ENCODE results near the gene GBP1. TPM values are rescaled to one million over a fixed set of nuclear protein-coding genes. Genes with fewer than 3 reads are reported as not detected.
"Not testable (repeated sequence)": the region's sequence is repeated elsewhere in the genome, so short reads cannot be mapped to it uniquely, and the experiment has no call there.

The GBP1 gene
- total and polyA plus RNA-seq, 7 experiments from 2014 or later, result 17.1 to 319 (median 51.9) TPM

DNA sequence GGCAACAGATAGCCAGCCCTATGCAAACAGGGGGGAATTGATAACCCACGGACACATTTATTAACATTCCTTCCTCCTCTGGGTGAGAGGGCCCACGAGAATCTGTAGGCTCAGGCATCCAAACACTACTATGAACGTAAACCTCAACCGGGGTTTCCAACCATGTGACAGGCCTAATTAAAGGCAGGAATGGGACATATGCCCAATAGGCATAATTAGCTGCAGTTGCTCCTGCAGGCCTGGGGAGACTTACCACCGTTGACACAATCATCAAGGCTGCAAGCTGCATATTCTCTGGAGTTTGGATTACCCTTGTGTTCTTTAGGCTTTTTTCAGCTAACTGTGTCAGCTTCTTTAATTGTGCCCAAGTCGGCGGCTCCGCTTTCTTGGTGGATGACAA lies 22.2 kb upstream of the GBP1 start:
- Mint-ChIP-seq H3K27ac (no peak overlapping the region), H3K27me3 (peaks cover 0 to 3% (median 0%) of the 10 kb centered on the region in 5 donors), H3K9me3 (peaks cover 0 to 5% (median 0%) of the 10 kb centered on the region in 11 donors), H3K4me3 (no peak overlapping the region), H3K4me1 (peaks cover 0 to 16% (median 0%) of the 10 kb centered on the region in 7 donors), H3K36me3 (peaks cover 0 to 4% (median 0%) of the 10 kb centered on the region in 5 donors)
- no peaks in the 10 kb centered on the region for H3K4me1 ChIP-seq (ENCODE audit: control insufficient read depth in 2 of 2, insufficient read depth in 2 of 2, low read length in 2 of 2)
- intact Hi-C loops (cut with micrococcal nuclease), result loop anchor here in 1 of 2 donors (10.0 kb wide), 1 partner anchor 178 kb away; no protein-coding TSS in a partner anchor
- DNase-seq (no peak), ATAC-seq (no peak)
- no peaks in the 10 kb centered on the region for H3K36me3 ChIP-seq (ENCODE audit: control insufficient read depth in 2 of 3, insufficient read depth in 3 of 3, low read length in 3 of 3)
- no peaks in the 10 kb centered on the region for H3K27me3 ChIP-seq (ENCODE audit: control insufficient read depth in 2 of 2, insufficient read depth in 2 of 2, low read length in 2 of 2)
- POLR2A ChIA-PET, result no interaction called here
- no peaks in the 10 kb centered on the region for H3K9me3 ChIP-seq (ENCODE audit: control insufficient read depth in 2 of 3, low read length in 3 of 3)
- no peak overlapping the region for H3K27ac ChIP-seq (ENCODE audit: low read depth, low read length)
- CTCF ChIA-PET, result interaction anchor here (0.6 to 1.2 kb wide), 4 partner anchors 39 to 273 kb away, joined by 3 to 5 read pairs (median 3); no protein-coding TSS in a partner anchor
- no peak overlapping the region for H3K4me3 ChIP-seq (ENCODE audit: low read length)

DNA sequence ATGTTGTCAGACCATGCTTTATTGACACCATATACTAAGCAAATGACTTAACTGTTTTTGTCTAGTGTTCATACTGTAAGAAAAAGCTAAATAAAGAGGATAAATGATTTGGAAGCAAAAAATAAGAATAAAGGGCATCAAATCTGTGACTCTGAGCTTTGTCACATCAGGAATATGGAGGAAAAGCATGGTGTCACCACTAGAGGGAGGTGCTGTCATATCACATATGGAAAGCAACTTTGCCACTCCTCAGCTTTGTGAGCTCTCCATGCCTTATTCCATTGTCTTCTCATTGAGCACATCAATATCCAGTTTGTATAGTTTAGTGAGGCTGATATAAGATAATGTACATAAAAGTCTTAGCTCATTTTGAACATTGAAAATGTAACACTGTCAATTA lies 20.8 kb upstream of the GBP1 start:
- DNase-seq, result peak in 6 of 9 donors; percentile 30 to 69 (median 42)
- intact Hi-C loops (cut with micrococcal nuclease), result loop anchor here (1.0 to 10.0 kb wide), 5 partner anchors 87 to 370 kb away; no protein-coding TSS in a partner anchor
- Mint-ChIP-seq H3K27me3 (peaks cover 0 to 2% (median 0%) of the 10 kb centered on the region in 5 donors), H3K4me3 (no peak overlapping the region), H3K9me3 (peaks cover 0 to 9% (median under 1%) of the 10 kb centered on the region in 11 donors), H3K4me1 (peaks cover 0 to 12% (median 0%) of the 10 kb centered on the region in 7 donors), H3K36me3 (peaks cover 0 to 4% (median 0%) of the 10 kb centered on the region in 5 donors), H3K27ac (no peak overlapping the region)
- ChIA-PET POLR2A (interaction anchor here (0.6 to 1.5 kb wide), 4 partner anchors 32 to 186 kb away, joined by 3 to 4 read pairs (median 3); partner anchors contain the start of gene GBP5), CTCF (interaction anchor here (0.6 to 2.2 kb wide), 20 partner anchors 15 to 370 kb away, joined by 3 to 19 read pairs (median 4); partner anchors contain the start of gene GBP1)
- H3K27ac ChIP-seq (ENCODE audit: low read depth, low read length), result no peak overlapping the region
- H3K36me3 ChIP-seq (ENCODE audit: control insufficient read depth in 2 of 3, insufficient read depth in 3 of 3, low read length in 3 of 3), result no peaks in the 10 kb centered on the region
- ATAC-seq, result peak; percentile 84
- H3K9me3 ChIP-seq (ENCODE audit: control insufficient read depth in 2 of 3, low read length in 3 of 3), result no peaks in the 10 kb centered on the region
- H3K27me3 ChIP-seq (ENCODE audit: control insufficient read depth in 2 of 2, insufficient read depth in 2 of 2, low read length in 2 of 2), result no peaks in the 10 kb centered on the region
- H3K4me1 ChIP-seq (ENCODE audit: control insufficient read depth in 2 of 2, insufficient read depth in 2 of 2, low read length in 2 of 2), result no peaks in the 10 kb centered on the region
- no peak overlapping the region for H3K4me3 ChIP-seq (ENCODE audit: low read length)

DNA sequence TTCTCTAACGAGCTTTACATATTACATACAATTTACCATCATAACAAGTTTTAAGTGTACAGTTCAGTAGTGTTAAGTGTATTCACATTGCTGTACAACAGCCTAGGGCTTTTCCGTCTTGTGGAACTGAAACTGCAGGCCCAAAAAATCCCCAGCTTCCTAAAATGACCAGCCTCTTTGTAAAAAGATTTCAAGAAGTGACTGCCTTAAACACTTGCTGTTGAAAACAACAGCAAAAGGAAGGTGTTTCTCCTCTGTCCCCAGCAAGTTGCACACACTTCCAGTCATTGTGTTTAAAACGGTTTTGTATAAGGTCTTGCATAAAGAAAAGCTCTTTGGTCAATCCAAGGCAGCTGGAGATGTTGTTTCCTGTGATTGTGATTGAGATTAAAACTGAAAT lies 16.0 kb upstream of the GBP1 start:
- POLR2A ChIA-PET, result interaction anchor here (0.6 to 1.2 kb wide), 2 partner anchors 11 to 193 kb away, joined by 3 read pairs; no protein-coding TSS in a partner anchor
- Mint-ChIP-seq H3K27me3 (peaks cover 0 to 5% (median 0%) of the 10 kb centered on the region in 5 donors), H3K27ac (no peak overlapping the region), H3K4me1 (peaks cover 0 to 6% (median 0%) of the 10 kb centered on the region in 7 donors), H3K4me3 (no peak overlapping the region), H3K9me3 (peaks cover 0 to 34% (median 15%) of the 10 kb centered on the region in 11 donors), H3K36me3 (peaks cover 0 to 21% (median 8%) of the 10 kb centered on the region in 5 donors)
- H3K4me1 ChIP-seq (ENCODE audit: control insufficient read depth in 2 of 2, insufficient read depth in 2 of 2, low read length in 2 of 2), result no peaks in the 10 kb centered on the region
- H3K4me3 ChIP-seq (ENCODE audit: low read length), result no peak overlapping the region
- CTCF ChIA-PET, result no interaction called here
- no peaks in the 10 kb centered on the region for H3K36me3 ChIP-seq (ENCODE audit: control insufficient read depth in 2 of 3, insufficient read depth in 3 of 3, low read length in 3 of 3)
- H3K27ac ChIP-seq (ENCODE audit: low read depth, low read length), result no peak overlapping the region
- intact Hi-C loops (cut with micrococcal nuclease), result loop anchor here in 1 of 2 donors (10.0 kb wide), 1 partner anchor 184 kb away; no protein-coding TSS in a partner anchor
- DNase-seq (no peak), ATAC-seq (peak; percentile 41)
- no peaks in the 10 kb centered on the region for H3K27me3 ChIP-seq (ENCODE audit: control insufficient read depth in 2 of 2, insufficient read depth in 2 of 2, low read length in 2 of 2)
- no peaks in the 10 kb centered on the region for H3K9me3 ChIP-seq (ENCODE audit: control insufficient read depth in 2 of 3, low read length in 3 of 3)

DNA sequence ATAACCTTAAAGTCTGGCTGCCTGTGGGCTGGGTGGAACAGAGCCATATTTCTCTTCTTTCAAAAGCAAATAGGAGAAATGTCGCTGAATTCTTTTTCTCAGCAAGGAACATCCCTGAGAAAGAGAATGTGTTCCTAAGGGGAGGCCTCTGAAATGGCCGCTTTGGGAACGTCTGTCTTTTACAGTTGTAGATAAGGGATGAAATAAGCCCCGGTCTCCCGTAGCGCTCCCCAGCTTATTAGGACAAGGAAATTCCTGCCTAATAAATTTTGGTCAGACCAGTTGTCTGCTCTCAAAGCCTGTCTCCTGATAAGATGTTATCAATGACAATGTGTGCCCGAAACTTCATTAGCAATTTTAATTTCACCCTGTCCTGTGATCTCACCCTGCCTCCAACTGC lies 15.1 kb upstream of the GBP1 start:
- not testable (repeated sequence) for H3K36me3 ChIP-seq (ENCODE audit: control insufficient read depth in 2 of 3, insufficient read depth in 3 of 3, low read length in 3 of 3); H3K27ac Mint-ChIP-seq; H3K27me3 Mint-ChIP-seq; H3K4me3 ChIP-seq (ENCODE audit: low read length); H3K9me3 ChIP-seq (ENCODE audit: control insufficient read depth in 2 of 3, low read length in 3 of 3); ATAC-seq; H3K27ac ChIP-seq (ENCODE audit: low read depth, low read length); H3K4me1 ChIP-seq (ENCODE audit: control insufficient read depth in 2 of 2, insufficient read depth in 2 of 2, low read length in 2 of 2); H3K4me1 Mint-ChIP-seq; H3K4me3 Mint-ChIP-seq; H3K27me3 ChIP-seq (ENCODE audit: control insufficient read depth in 2 of 2, insufficient read depth in 2 of 2, low read length in 2 of 2); DNase-seq
- peaks cover 0 to 23% (median 9%) of the 10 kb centered on the region in 5 donors for H3K36me3 Mint-ChIP-seq
- peaks cover 0 to 36% (median 15%) of the 10 kb centered on the region in 11 donors for H3K9me3 Mint-ChIP-seq
- intact Hi-C loops (cut with micrococcal nuclease), result loop anchor here in 1 of 2 donors (10.0 kb wide), 1 partner anchor 185 kb away; no protein-coding TSS in a partner anchor
- CTCF ChIA-PET, result interaction anchor here (1.0 kb wide), 1 partner anchor 96 kb away, joined by 6 read pairs; no protein-coding TSS in a partner anchor
- POLR2A ChIA-PET, result interaction anchor here (1.2 kb wide), 1 partner anchor 10 kb away, joined by 3 read pairs; no protein-coding TSS in a partner anchor

DNA sequence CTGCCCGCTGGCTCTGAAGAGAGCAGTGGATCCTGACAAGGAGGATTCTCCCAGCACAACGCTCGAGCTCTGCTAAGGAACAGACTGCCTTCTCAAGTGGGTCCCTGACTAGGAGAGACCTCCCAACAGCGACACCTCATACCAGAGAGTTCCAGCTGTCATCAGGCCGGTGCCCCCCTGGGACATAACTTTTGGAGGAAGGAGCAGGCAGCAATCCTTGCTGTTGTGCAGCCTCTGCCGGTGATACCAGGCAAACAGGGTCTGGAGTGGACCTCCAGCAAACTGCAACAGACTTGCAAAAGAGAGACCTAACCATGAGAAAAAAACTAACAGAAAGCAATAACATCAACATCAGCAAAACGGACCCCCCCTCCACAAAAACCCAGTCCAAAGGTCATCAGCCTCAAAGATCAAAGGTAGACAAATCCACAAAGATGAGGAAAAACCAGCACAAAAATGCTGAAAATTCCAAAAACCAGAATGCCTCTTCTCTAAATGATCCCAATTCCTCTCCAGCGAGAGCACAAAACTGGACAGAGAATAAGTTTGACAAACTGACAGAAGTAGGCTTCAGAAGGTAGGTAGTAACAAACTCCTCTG lies 7.6 kb upstream of the GBP1 start:
- Mint-ChIP-seq H3K9me3 (peaks cover 0 to 31% (median 17%) of the 10 kb centered on the region in 11 donors), H3K27ac (peak overlapping the region in 1 of 9 donors; percentile 37), H3K27me3 (peaks cover 0 to 17% (median 0%) of the 10 kb centered on the region in 5 donors), H3K4me1 (peaks cover 9 to 31% (median 27%) of the 10 kb centered on the region in 7 donors), H3K36me3 (peaks cover 5 to 44% (median 16%) of the 10 kb centered on the region in 5 donors)
- ATAC-seq; H3K9me3 ChIP-seq (ENCODE audit: control insufficient read depth in 2 of 3, low read length in 3 of 3); H3K4me3 ChIP-seq (ENCODE audit: low read length); H3K4me1 ChIP-seq (ENCODE audit: control insufficient read depth in 2 of 2, insufficient read depth in 2 of 2, low read length in 2 of 2); H3K27me3 ChIP-seq (ENCODE audit: control insufficient read depth in 2 of 2, insufficient read depth in 2 of 2, low read length in 2 of 2); H3K36me3 ChIP-seq (ENCODE audit: control insufficient read depth in 2 of 3, insufficient read depth in 3 of 3, low read length in 3 of 3); H3K27ac ChIP-seq (ENCODE audit: low read depth, low read length); DNase-seq; CTCF ChIA-PET; H3K4me3 Mint-ChIP-seq; intact Hi-C loops (cut with micrococcal nuclease): not testable (repeated sequence)
- POLR2A ChIA-PET, result interaction anchor here (2.1 kb wide), 1 partner anchor 51 kb away, joined by 4 read pairs; no protein-coding TSS in a partner anchor

DNA sequence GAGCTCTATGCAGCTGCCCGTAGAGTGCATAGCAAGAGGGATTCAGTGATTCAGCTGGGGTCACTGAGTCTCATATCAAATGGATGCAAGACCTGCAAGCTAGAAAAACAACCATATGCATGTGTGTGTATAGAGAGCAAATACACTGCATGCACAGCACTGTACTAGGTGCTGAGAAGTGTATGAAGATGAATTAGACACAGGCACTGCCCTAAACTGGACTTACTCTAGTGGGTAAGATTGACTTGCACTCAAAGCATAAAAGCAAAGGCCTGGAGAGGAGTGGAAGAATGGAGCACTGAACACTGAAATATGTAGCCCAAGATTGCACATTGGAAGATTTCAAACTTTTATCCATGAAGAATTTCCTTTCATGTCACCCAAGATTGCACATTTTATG lies 5.5 kb upstream of the GBP1 start:
- intact Hi-C loops (cut with micrococcal nuclease), result loop anchor here (1.0 to 2.0 kb wide), 2 partner anchors 9 to 56 kb away; partner anchors contain the start of gene GBP2 (in 1 of the 2)

More for the DNA sequence above, 5.5 kb upstream of the GBP1 start:
- Histone ChIP-seq H3K27me3 (ENCODE audit: control insufficient read depth in 2 of 2, insufficient read depth in 2 of 2, low read length in 2 of 2) (no peaks in the 10 kb centered on the region), H3K27ac (ENCODE audit: low read depth, low read length) (no peak overlapping the region), H3K4me1 (ENCODE audit: control insufficient read depth in 2 of 2, insufficient read depth in 2 of 2, low read length in 2 of 2) (peaks cover 5 to 6% of the 10 kb centered on the region in 2 donors), H3K36me3 (ENCODE audit: control insufficient read depth in 2 of 3, insufficient read depth in 3 of 3, low read length in 3 of 3) (no peaks in the 10 kb centered on the region), H3K9me3 (ENCODE audit: control insufficient read depth in 2 of 3, low read length in 3 of 3) (no peaks in the 10 kb centered on the region), H3K4me3 (ENCODE audit: low read length) (peak overlapping the region; percentile 40)
- H3K4me1 Mint-ChIP-seq, result peaks cover 9 to 38% (median 27%) of the 10 kb centered on the region in 7 donors
- H3K27me3 Mint-ChIP-seq, result peaks cover 0 to 11% (median 0%) of the 10 kb centered on the region in 5 donors
- DNase-seq (peak in 1 of 9 donors; percentile 10), ATAC-seq (no peak)
- peak overlapping the region; percentile 85 to 95 (median 89) for H3K4me3 Mint-ChIP-seq
- POLR2A ChIA-PET, result interaction anchor here (0.6 to 2.3 kb wide), 5 partner anchors 10 to 217 kb away, joined by 3 to 10 read pairs (median 4); partner anchors contain the start of genes GBP2 and GBP3
- H3K9me3 Mint-ChIP-seq, result peaks cover 0 to 26% (median 15%) of the 10 kb centered on the region in 11 donors
- H3K27ac Mint-ChIP-seq, result peak overlapping the region in 8 of 9 donors; percentile 85 to 95 (median 90)
- CTCF ChIA-PET, result interaction anchor here (0.7 to 2.7 kb wide), 5 partner anchors 15 to 288 kb away, joined by 3 to 13 read pairs (median 4); no protein-coding TSS in a partner anchor
- peaks cover 5 to 33% (median 16%) of the 10 kb centered on the region in 5 donors for H3K36me3 Mint-ChIP-seq

All from naive thymus-derived CD4-positive, alpha-beta T cell (primary cell).